SK-N-SH (cell line): ENCODE measurements around the gene ZMIZ1. TPM values are rescaled to one million over a fixed set of nuclear protein-coding genes. Genes with fewer than 3 reads are reported as not detected.

Source experiments
- CTCF ChIA-PET: fragments of 300-600, 350-600 bp; formaldehyde crosslinking; extraction: SDS; loops from one replicate; lab custom pipeline; 2021; lab: Yijun Ruan, JAX
- POLR2A ChIA-PET: fragments of 350-600 bp; sonication (Branson Sonifier 250); formaldehyde crosslinking; extraction: SDS; loops from one replicate; lab custom pipeline; 2020; ENCODE audit warnings: antibody characterized with exemption, inconsistent platforms; lab: Yijun Ruan, JAX
- DNase-seq: peaks from one replicate; pipeline ENCODE4 v3.0.0; 2012
- H2AFZ ChIP-seq: fragments of 200-600 bp; sonication (generic); 2 replicates; pipeline ENCODE4 v1.8.1; 2016; ENCODE audit warnings: antibody characterized with exemption, mild to moderate bottlenecking, low read depth
- H3F3A ChIP-seq: fragments of 200-600 bp; sonication (generic); replicated peaks from 2 replicates; pipeline ENCODE3; 2016; ENCODE audit warnings: antibody characterized with exemption, mild to moderate bottlenecking; ENCODE audit not compliant: insufficient read depth
- H3K27ac ChIP-seq, 2 experiments: fragments of 200-500 bp in 1 of 2; fragments of 200-600 bp in 1 of 2; sonication (Bioruptor generic) in 1 of 2; sonication (generic), shearing (Covaris generic) in 1 of 2; 2 replicates each; pipeline versions ENCODE4 v1.5.1 to v1.6.1; 2014 to 2016; ENCODE audit warnings: low read depth in 2 of 2, inconsistent platforms in 1 of 2, low read length in 1 of 2, mild to moderate bottlenecking in 1 of 2, mixed read lengths in 1 of 2
- H3K27me3 ChIP-seq: fragments of 200-600 bp; sonication (generic), shearing (Covaris generic); 2 replicates; pipeline ENCODE4 v1.6.1; 2016; ENCODE audit warnings: mixed run types; ENCODE audit not compliant: insufficient read depth
- H3K36me3 ChIP-seq, 2 experiments: fragments of 200-500 bp in 1 of 2; fragments of 200-600 bp in 1 of 2; sonication (Bioruptor generic) in 1 of 2; sonication (generic) in 1 of 2; replicated peaks in 1 of 2; 2 replicates each; pipeline versions ENCODE3 to v1.5.1; 2014 to 2016; ENCODE audit warnings: low read length in 1 of 2, mild to moderate bottlenecking in 1 of 2; ENCODE audit not compliant: insufficient read depth in 2 of 2, control insufficient read depth in 1 of 2
- H3K4me1 ChIP-seq, 2 experiments: fragments of 200-500 bp in 1 of 2; fragments of 200-600 bp in 1 of 2; sonication (Bioruptor generic) in 1 of 2; sonication (generic), shearing (Covaris generic) in 1 of 2; 2 replicates each; pipeline versions ENCODE4 v1.5.1 to v1.6.1; 2014 to 2016; ENCODE audit warnings: low read depth in 1 of 2, low read length in 1 of 2, mixed run types in 1 of 2; ENCODE audit not compliant: insufficient read depth in 2 of 2, control insufficient read depth in 1 of 2
- H3K4me2 ChIP-seq: fragments of 200-600 bp; sonication (generic), shearing (Covaris generic); 2 replicates; pipeline ENCODE4 v1.6.1; 2017; ENCODE audit warnings: mixed run types
- H3K4me3 ChIP-seq, 2 experiments: fragments of 200-500 bp in 1 of 2; fragments of 200-600 bp in 1 of 2; sonication (Bioruptor generic) in 1 of 2; sonication (generic), shearing (Covaris generic) in 1 of 2; 2 replicates each; pipeline versions ENCODE4 v1.5.1 to v1.8.1; 2014 to 2016; ENCODE audit warnings: low read depth in 2 of 2, inconsistent platforms in 1 of 2, low read length in 1 of 2, mild to moderate bottlenecking in 1 of 2, mixed read lengths in 1 of 2, moderate library complexity in 1 of 2
- H3K79me2 ChIP-seq: fragments of 200-600 bp; sonication (generic); 2 replicates; pipeline ENCODE4 v1.8.1; 2017; ENCODE audit warnings: mild to moderate bottlenecking; ENCODE audit not compliant: insufficient read depth
- H3K9ac ChIP-seq: fragments of 200-600 bp; sonication (generic); 2 replicates; pipeline ENCODE4 v1.6.1; 2017; ENCODE audit warnings: mixed run types
- H3K9me2 ChIP-seq: fragments of 200-600 bp; sonication (generic); 2 replicates; pipeline ENCODE4 v1.6.1; 2017; ENCODE audit warnings: mixed run types
- H3K9me3 ChIP-seq: fragments of 200-600 bp; sonication (generic); 2 replicates; pipeline ENCODE4 v1.6.1; 2017; ENCODE audit warnings: mixed run types, mild to moderate bottlenecking, moderate library complexity
- H4K20me1 ChIP-seq: fragments of 200-600 bp; sonication (generic); 2 replicates; pipeline ENCODE4 v1.6.1; 2017; ENCODE audit warnings: mild to moderate bottlenecking, mixed run types; ENCODE audit not compliant: insufficient read depth
- ELF1 ChIP-seq: IDR thresholded peaks from 2 replicates; pipeline ENCODE4 v1.4.0; 2012
- EP300 ChIP-seq, 2 experiments: IDR thresholded peaks; 2 replicates each; pipeline versions ENCODE4 v1.4.0 to v1.6.1; 2012; ENCODE audit warnings: borderline replicate concordance in 1 of 2, low read depth in 1 of 2, low read length in 1 of 2
- FOXJ3 ChIP-seq: sonication (generic); formaldehyde crosslinking; IDR thresholded peaks from 2 replicates; pipeline ENCODE4 v1.5.1; 2020; ENCODE audit warnings: mild to moderate bottlenecking, missing genetic modification reagents
- FOXM1 ChIP-seq: IDR thresholded peaks from 2 replicates; pipeline ENCODE4 v1.4.0; 2012; ENCODE audit warnings: low read depth, mild to moderate bottlenecking
- GABPA ChIP-seq: IDR thresholded peaks from 2 replicates; pipeline ENCODE4 v1.4.0; 2012; ENCODE audit warnings: low read depth, mild to moderate bottlenecking
- JUND ChIP-seq: IDR thresholded peaks from 2 replicates; pipeline ENCODE4 v1.4.0; 2012
- MXI1 ChIP-seq: IDR thresholded peaks from 2 replicates; pipeline ENCODE4 v1.6.1; 2012; ENCODE audit warnings: mild to moderate bottlenecking, low read depth, low read length, improper control_type of control experiment
- POLR2AphosphoS5 ChIP-seq: IDR thresholded peaks from 2 replicates; pipeline ENCODE4 v1.6.1; 2012; ENCODE audit warnings: low read depth, low read length
- SIN3A ChIP-seq: IDR thresholded peaks from 2 replicates; pipeline ENCODE4 v1.6.1; 2012; ENCODE audit warnings: low read depth, mild to moderate bottlenecking, low read length, moderate library complexity, borderline replicate concordance
- SMC3 ChIP-seq: IDR thresholded peaks from 2 replicates; pipeline ENCODE4 v1.6.1; 2012; ENCODE audit warnings: low read depth, low read length, improper control_type of control experiment
- TEAD4 ChIP-seq: IDR thresholded peaks from 2 replicates; pipeline ENCODE4 v1.4.0; 2012; ENCODE audit warnings: mild to moderate bottlenecking, borderline replicate concordance; ENCODE audit not compliant: insufficient read depth
- YY1 ChIP-seq: IDR thresholded peaks from 2 replicates; pipeline ENCODE4 v1.4.0; 2012; ENCODE audit warnings: low read depth, mild to moderate bottlenecking
- WGBS: methylation state at CpG from one replicate; pipeline ENCODE4 v1.1.6; 2017; ENCODE audit warnings: low lambda C conversion rate; 5-methylcytosine and 5-hydroxymethylcytosine counted together
- polyA plus RNA-seq, 3 experiments: library from polyadenylated mRNA; depleted of rRNA; stranded (reverse); fragments of >200 nt; gene quantifications; 2 replicates each; pipeline ENCODE4 v1.2.3, GENCODE V29; 2012
- TF ChIP-seq, protein P1 (sequence below): IDR thresholded peaks from 2 replicates; pipeline ENCODE4 v1.4.0; 2012; ENCODE audit warnings: low read depth, borderline replicate concordance
- TF ChIP-seq, protein P2 (sequence below): IDR thresholded peaks from 2 replicates; pipeline ENCODE4 v1.4.0; 2012; ENCODE audit warnings: low read depth, borderline replicate concordance

ZMIZ1 gene
- polyA plus RNA-seq, 1 of the 3 experiments (the other 2 are of a cell fraction), result 23.5 TPM

DNA sequence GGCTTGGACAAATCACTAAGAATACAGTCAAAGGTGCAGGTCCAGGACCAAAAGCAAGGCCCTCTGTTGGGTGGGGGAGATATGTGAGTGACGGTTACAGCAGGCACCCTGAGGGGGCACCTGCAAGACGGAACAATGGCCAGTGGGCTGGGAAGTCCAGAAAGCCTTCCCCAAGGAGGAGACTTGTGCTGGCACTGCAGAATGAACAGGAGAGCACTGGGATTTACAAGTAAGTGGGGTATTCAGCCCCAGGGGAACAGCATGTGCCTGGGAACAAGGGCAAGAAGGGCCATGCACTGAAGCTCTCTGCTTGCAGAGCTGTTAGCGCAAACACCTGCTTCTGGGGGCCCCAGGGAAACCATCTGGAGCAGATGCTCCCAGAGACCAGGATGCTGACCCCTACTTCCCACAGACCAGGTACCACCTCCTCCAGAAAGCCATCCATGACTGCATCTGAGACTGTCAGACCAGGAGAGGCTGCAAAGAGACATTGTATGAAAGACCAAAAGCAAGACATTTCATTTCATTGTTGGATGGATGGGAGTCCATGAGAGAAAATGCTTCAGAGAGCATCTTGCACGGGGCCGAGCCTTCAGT lies 24.6 kb upstream of the ZMIZ1 start:
- Histone ChIP-seq H3F3A (no peaks in the 10 kb centered on the region), H3K36me3 (no peaks in the 10 kb centered on the region), H3K27me3 (no peaks in the 10 kb centered on the region), H3K4me1 (peaks cover 0 to 34% of the 10 kb centered on the region in 2 experiments; a peak in 1 of 4 replicates), H3K9ac (no peak overlapping the region), H3K79me2 (no peaks in the 10 kb centered on the region), H3K27ac (no peak overlapping the region), H3K4me2 (no peak overlapping the region), H4K20me1 (no peaks in the 10 kb centered on the region), H2AFZ (no peak overlapping the region), H3K9me2 (no peaks in the 10 kb centered on the region), H3K9me3 (no peaks in the 10 kb centered on the region), H3K4me3 (no peak overlapping the region)
- WGBS, result 86% methylated on average over 4 of the region's 5 CpGs
- no peak for DNase-seq
- ChIA-PET CTCF (interaction anchor here (0.6 to 1.0 kb wide), 2 partner anchors 10 to 151 kb away, joined by 3 read pairs; no protein-coding TSS in a partner anchor), POLR2A (no interaction called here)
- TF ChIP-seq FOXM1 (no peak), SIN3A (no peak), ELF1 (no peak), TEAD4 (no peak), EP300 (IDR thresholded peaks at IDR 0.05; ENCODE audit: borderline replicate concordance in 1 of 2, low read depth in 1 of 2, low read length in 1 of 2) (no peak)
- TF ChIP-seq, protein P1, sequence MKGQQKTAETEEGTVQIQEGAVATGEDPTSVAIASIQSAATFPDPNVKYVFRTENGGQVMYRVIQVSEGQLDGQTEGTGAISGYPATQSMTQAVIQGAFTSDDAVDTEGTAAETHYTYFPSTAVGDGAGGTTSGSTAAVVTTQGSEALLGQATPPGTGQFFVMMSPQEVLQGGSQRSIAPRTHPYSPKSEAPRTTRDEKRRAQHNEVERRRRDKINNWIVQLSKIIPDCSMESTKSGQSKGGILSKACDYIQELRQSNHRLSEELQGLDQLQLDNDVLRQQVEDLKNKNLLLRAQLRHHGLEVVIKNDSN, result no peak
- TF ChIP-seq, protein P2, sequence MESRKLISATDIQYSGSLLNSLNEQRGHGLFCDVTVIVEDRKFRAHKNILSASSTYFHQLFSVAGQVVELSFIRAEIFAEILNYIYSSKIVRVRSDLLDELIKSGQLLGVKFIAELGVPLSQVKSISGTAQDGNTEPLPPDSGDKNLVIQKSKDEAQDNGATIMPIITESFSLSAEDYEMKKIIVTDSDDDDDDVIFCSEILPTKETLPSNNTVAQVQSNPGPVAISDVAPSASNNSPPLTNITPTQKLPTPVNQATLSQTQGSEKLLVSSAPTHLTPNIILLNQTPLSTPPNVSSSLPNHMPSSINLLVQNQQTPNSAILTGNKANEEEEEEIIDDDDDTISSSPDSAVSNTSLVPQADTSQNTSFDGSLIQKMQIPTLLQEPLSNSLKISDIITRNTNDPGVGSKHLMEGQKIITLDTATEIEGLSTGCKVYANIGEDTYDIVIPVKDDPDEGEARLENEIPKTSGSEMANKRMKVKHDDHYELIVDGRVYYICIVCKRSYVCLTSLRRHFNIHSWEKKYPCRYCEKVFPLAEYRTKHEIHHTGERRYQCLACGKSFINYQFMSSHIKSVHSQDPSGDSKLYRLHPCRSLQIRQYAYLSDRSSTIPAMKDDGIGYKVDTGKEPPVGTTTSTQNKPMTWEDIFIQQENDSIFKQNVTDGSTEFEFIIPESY, result no peak

DNA sequence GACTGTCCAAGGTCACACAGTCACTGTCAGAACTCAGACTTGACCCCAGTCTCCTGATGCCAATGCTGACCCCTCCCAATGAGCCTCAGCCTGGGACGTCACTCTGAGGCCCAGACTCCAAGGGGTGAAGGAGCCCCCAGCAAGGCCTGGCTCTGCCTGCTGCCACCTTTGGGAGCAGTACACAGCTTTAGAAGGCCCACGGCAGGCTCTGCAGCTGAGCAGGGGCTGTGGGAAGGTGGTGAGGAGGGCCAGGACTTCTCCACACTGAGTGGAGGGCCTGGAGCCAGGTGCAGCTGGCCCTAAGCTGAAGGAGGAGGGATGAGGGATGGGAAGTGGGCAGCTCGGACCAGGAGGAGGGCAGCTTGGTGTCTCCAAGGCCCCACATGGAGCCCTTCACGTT lies 23.9 kb upstream of the ZMIZ1 start:
- 89% methylated on average over 2 of the region's 4 CpGs for WGBS
- Histone ChIP-seq H3K27ac (no peak overlapping the region), H3K27me3 (no peaks in the 10 kb centered on the region), H3K9me2 (no peaks in the 10 kb centered on the region), H4K20me1 (no peaks in the 10 kb centered on the region), H3K36me3 (no peaks in the 10 kb centered on the region), H3K79me2 (no peaks in the 10 kb centered on the region), H3K4me2 (no peak overlapping the region), H3K4me3 (no peak overlapping the region), H3K4me1 (peaks cover 1 to 38% of the 10 kb centered on the region in 2 experiments; a peak in 2 of 4 replicates), H2AFZ (no peak overlapping the region), H3F3A (no peaks in the 10 kb centered on the region), H3K9ac (no peak overlapping the region), H3K9me3 (no peaks in the 10 kb centered on the region)
- ChIA-PET CTCF (interaction anchor here (1.0 kb wide), 1 partner anchor 150 kb away, joined by 3 read pairs; no protein-coding TSS in a partner anchor), POLR2A (interaction anchor here (0.8 kb wide), 1 partner anchor 107 kb away, joined by 3 read pairs; no protein-coding TSS in a partner anchor)
- TF ChIP-seq SMC3 (no peak), GABPA (no peak), POLR2AphosphoS5 (no peak), FOXJ3 (CRISPR knock-in tag) (no peak), MXI1 (no peak), JUND (no peak), YY1 (no peak), ELF1 (no peak)
- TF ChIP-seq, protein P2, result no peak
- no peak for DNase-seq
